ENCODE data around the gene TLR9.

DNA sequence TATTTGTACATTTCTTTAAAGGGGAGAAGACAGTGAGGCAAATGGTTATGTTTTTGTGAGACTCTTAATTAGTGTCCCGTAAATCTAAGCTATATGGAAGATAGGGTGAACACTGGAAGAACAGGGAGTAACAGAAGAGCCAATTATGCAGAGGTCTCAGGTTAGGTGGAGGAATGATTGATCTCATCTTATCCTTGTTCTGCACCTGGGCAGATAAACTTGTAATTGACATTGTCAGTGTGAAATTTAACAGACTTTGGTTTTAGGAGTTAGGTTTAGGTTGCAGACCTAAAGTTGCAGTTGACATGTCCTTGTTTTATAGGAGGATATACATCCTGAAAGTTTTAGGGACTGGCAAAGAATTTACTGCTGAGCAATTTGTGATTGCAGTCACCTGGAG lies 16.6 kb upstream of the TLR9 start:
- TF ChIP-seq CTCF (conservative IDR thresholded peaks at IDR 0.05 in 1 of 2, IDR thresholded peaks at IDR 0.05 in 1 of 2; ENCODE audit: extremely low read depth in 1 of 2, insufficient read depth in 1 of 2, low read depth in 1 of 2, low read length in 2 of 2), result no peak
- no peak for TF ChIP-seq EZH2 (IDR thresholded peaks at IDR 0.05; ENCODE audit: borderline replicate concordance, low read length)

Measured in mammary epithelial cell (primary cell).